ENCODE results near the gene EHBP1L1. TPM values are rescaled to one million over a fixed set of nuclear protein-coding genes. Genes with fewer than 3 reads are reported as not detected.

EHBP1L1 gene
- total and polyA plus RNA-seq, 2 of the 13 experiments (the other 11 are each of a cell fraction or from before 2014, with no cell fraction given): 8.3 to 10.6 TPM

- peak; percentile 37; the same call in 1 of the 2 replicates for TF ChIP-seq MNT (IDR thresholded peaks at IDR 0.05)
- TF ChIP-seq SOX5 (CRISPR knock-in tag; IDR thresholded peaks at IDR 0.05; ENCODE audit: borderline replicate concordance): no peak
- TF ChIP-seq AKAP8 (CRISPR knock-in tag; IDR thresholded peaks at IDR 0.05): no peak
- 0 out of 2 replicates have a peak, but pooled peaks have one; percentile 40 for TF ChIP-seq CCDC6 (CRISPR knock-in tag; IDR thresholded peaks at IDR 0.05)
- no peak for TF ChIP-seq SOX13 (IDR thresholded peaks at IDR 0.05)
- TF ChIP-seq SOX13 (CRISPR knock-in tag; conservative IDR thresholded peaks at IDR 0.05 in 1 of 2, IDR thresholded peaks at IDR 0.05 in 1 of 2): peak in 1 of 2 experiments; percentile 69; a peak in 1 of 4 replicates
- TF ChIP-seq ZXDC (CRISPR knock-in tag; IDR thresholded peaks at IDR 0.05): no peak
- 0 out of 2 replicates have a peak, but pooled peaks have one; percentile 29 for TF ChIP-seq FOSL2 (CRISPR knock-in tag; IDR thresholded peaks at IDR 0.05)
- TF ChIP-seq ZNF674 (CRISPR knock-in tag; IDR thresholded peaks at IDR 0.05; ENCODE audit: low read depth): no peak
- no peak for TF ChIP-seq ZSCAN29 (CRISPR knock-in tag; conservative IDR thresholded peaks at IDR 0.05)
- no peak for TF ChIP-seq RNF2 (conservative IDR thresholded peaks at IDR 0.05; ENCODE audit: low read depth)
- TF ChIP-seq MLXIP (CRISPR knock-in tag; IDR thresholded peaks at IDR 0.05; ENCODE audit: borderline replicate concordance): no peak
- no peak for TF ChIP-seq HDAC6 (IDR thresholded peaks at IDR 0.05; ENCODE audit: low read depth, low read length)
- TF ChIP-seq STAT5B (CRISPR knock-in tag; IDR thresholded peaks at IDR 0.05): no peak
- TF ChIP-seq PRMT3 (CRISPR knock-in tag; IDR thresholded peaks at IDR 0.05; ENCODE audit: borderline replicate concordance, low read depth): no peak
- peak; percentile 26 for TF ChIP-seq DMAP1 (CRISPR knock-in tag; IDR thresholded peaks at IDR 0.05)
- no peak for TF ChIP-seq ZNF660 (CRISPR knock-in tag; IDR thresholded peaks at IDR 0.05; ENCODE audit: borderline replicate concordance, low read depth)
- peak; percentile 57 for TF ChIP-seq KAT8 (CRISPR knock-in tag; IDR thresholded peaks at IDR 0.05)
Measured at GRCh38 chr11:65616575-65617001, 40.7 kb downstream of the EHBP1L1 start (continued).

All from HepG2 (cell line).